ENCODE results near the gene COL4A6.

- TF ChIP-seq EZH2 (IDR thresholded peaks at IDR 0.05; ENCODE audit: insufficient read depth, poor library complexity, severe bottlenecking), result no peak
- no peak for TF ChIP-seq EZH2phosphoT487 (IDR thresholded peaks at IDR 0.05; ENCODE audit: insufficient read depth, low read depth)
Observed at GRCh38 chrX:108159028-108159670, 279.1 kb downstream of the COL4A6 start.
